Urinary bladder (tissue), 4 donors: ENCODE data around the gene SLC1A2. TPM values are rescaled to one million over a fixed set of nuclear protein-coding genes. Genes with fewer than 3 reads are reported as not detected.
A peak's percentile ranks its signal among the peaks of the same experiment; 100 is the strongest.

Source experiments
- DNase-seq: peaks from one replicate; pipeline ENCODE4 v3.0.0-alpha.2; 2015; ENCODE audit errors: extremely low spot score
- H3K27ac ChIP-seq: one replicate; pipeline ENCODE4 v1.5.1; 2013; ENCODE audit warnings: low read depth, mild to moderate bottlenecking, moderate library complexity
- H3K36me3 ChIP-seq: one replicate; pipeline ENCODE4 v1.6.1; 2013; ENCODE audit warnings: mild to moderate bottlenecking, moderate library complexity; ENCODE audit not compliant: insufficient read depth
- H3K4me1 ChIP-seq: one replicate; pipeline ENCODE4 v1.6.1; 2013; ENCODE audit warnings: mild to moderate bottlenecking, moderate library complexity; ENCODE audit not compliant: insufficient read depth
- H3K4me3 ChIP-seq: one replicate; pipeline ENCODE4 v1.5.1; 2013; ENCODE audit warnings: low read depth, low read length
- WGBS: extraction: QIAGEN DNeasy Blood & Tissue Kit; methylation state at CpG from one replicate; pipeline ENCODE4 v1.1.7; 2013; 5-methylcytosine and 5-hydroxymethylcytosine counted together
- polyA plus RNA-seq: library from polyadenylated mRNA; stranded (reverse); fragments of 200-250 nt; gene quantifications from one replicate; pipeline ENCODE4 v1.2.3, GENCODE V29; 2013
- total RNA-seq: library from RNA; depleted of rRNA; stranded (reverse); fragments of >200 nt; gene quantifications from one replicate; pipeline ENCODE4 v1.2.3, GENCODE V29; 2014
- donor health status: healthy with polysubstance abuse.
- donor health status: healthy.

SLC1A2 gene
- total and polyA plus RNA-seq, 2 donors, result 0.44 to 17.9 TPM

DNA sequence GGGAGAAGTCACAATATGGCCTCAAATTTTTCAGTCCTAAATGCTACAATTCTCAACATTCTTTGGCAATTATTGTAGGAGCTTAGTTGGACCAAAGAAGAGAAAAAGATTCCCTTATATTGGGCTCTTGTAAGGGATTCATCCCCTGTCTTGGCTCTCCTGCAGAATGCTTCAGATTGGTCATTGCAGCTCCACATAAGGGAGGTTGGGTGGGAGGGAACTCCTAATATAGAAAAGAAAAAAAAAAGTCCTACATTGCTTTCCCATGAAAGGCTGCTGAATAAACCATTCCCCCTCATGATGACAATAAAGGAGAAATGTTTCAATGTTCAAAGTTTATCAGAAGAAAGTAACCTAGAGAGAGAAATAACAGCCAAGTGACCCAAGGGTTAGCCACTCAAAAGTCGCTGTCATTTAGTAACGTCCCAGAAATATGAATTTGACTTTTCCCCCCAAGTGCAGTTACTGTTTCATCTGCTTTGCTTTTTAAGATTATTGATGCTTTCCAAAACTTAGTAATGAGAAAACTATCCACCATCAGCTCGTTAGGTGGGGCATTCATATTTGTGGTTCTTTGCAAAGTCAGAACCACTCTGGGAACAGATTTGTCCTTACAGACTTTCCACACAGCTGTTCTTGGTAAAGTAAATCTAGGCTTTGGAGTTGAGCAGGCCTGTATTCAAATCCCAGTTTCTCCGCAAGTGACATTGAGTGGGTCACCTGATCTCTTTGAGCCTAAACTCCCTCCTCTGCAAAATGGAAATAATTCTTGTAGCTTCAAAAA, 5.0 kb upstream of the SLC1A2 start:
- WGBS, result 59% methylated on average over 4 of the region's 4 CpGs

DNA sequence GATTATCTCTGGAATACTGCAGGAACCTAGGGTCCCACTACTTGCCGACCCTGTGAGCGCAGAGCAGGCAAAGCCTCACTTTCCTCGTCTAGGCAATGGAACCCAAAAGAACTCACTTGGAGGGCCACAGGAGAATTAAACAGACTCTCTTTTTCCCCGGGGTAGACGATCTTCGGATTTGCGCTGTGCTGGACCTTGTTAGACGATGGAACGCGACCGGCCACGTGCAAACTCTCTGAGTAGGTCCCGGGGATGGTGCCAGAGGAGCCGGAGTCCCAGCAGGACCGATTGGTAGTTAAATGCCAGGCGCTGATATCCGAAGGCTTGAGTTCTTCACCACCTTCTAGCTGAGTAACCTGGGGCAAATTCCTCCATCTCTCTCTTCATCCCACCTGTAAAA, 1.0 kb upstream of the SLC1A2 start:
- WGBS, result 48% methylated on average over 17 of the region's 17 CpGs
- Histone ChIP-seq H3K36me3 (no peaks in the 10 kb centered on the region), H3K27ac (no peak overlapping the region), H3K4me3 (no peak overlapping the region), H3K4me1 (no peaks in the 10 kb centered on the region)
- DNase-seq, result no peak

More for the DNA sequence above, 5.0 kb upstream of the SLC1A2 start:
- Histone ChIP-seq H3K36me3 (no peaks in the 10 kb centered on the region), H3K27ac (no peak overlapping the region), H3K4me1 (no peaks in the 10 kb centered on the region), H3K4me3 (no peak overlapping the region)
- DNase-seq, result no peak

DNA sequence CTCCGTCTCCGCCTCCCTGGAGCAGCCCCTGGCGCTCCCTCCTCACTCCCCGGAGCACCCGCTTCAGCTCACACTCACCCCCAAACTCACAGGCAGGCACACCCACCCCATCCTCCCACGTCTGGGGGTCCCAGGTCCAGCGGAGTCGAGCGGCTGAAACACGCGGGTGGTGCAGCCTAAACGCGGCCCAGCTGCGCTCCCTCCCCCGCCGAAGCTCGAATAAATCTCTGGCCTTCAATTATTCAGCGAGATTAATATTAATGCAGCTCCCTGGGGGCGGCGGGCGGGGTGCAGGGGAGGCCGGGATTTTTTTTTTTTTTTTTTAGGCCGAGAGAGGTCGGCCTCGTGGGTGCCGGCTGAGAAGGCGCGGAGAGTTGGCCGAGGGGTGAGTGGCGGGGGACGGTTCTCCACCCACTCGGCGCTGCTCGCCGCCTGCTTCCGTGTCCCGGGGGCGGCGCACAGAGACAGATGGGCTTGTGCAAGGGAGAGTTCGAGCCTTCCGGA, 524 bp upstream of the SLC1A2 start:
- no peak for DNase-seq
- no peaks in the 10 kb centered on the region for H3K4me1 ChIP-seq
- H3K27ac ChIP-seq, result no peak overlapping the region
- peak overlapping the region; percentile 43 for H3K4me3 ChIP-seq
- no peaks in the 10 kb centered on the region for H3K36me3 ChIP-seq
- 9% methylated on average over 41 of the region's 41 CpGs for WGBS

DNA sequence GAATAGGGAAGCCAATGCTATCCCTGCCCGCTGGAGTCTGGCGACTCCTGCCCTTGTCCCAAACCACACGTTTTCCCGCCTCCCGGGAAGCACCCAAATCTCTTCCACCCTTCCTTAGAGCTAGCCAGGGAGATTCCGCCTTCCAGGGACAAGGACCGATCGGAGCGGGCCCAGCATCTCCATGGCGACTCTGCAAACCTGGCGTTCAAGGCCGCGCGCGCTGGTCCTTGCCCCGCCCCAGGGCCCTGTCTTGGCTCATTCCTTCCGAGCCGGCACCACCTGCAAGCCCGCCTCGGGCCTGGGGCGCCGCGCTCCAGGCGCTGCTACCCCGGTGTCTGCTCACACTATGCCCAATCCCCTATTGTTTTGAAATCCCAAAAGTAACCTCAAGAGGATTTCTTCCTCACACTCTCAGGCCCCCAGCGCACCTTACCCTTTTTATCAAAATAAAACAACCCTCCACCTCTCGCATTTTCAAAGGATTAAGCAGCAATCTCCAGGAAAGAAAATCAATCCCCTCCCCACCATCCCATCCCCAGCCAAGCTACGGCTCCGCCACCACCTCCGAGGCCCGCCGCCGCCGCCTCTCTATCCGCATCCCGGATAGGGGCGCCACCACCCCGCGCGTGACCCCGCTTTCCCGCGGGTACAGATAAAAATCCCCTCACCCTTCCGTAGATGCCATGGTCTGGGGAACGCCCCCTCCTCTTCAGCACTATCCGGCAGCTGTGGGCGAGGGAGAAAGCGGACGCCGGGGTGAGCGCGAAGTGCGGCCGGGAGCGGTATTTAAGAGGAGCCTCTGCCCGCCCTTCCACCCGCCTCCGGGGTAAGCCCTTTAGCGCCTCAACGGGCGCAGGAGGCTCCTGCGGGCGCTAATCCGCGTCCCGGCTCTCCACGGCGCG, 825 bp downstream of the SLC1A2 start:
- Histone ChIP-seq H3K36me3 (no peaks in the 10 kb centered on the region), H3K27ac (no peak overlapping the region), H3K4me1 (no peaks in the 10 kb centered on the region), H3K4me3 (peak overlapping the region; percentile 43)
- WGBS, result 33% methylated on average over 69 of the region's 69 CpGs
- no peak for DNase-seq

DNA sequence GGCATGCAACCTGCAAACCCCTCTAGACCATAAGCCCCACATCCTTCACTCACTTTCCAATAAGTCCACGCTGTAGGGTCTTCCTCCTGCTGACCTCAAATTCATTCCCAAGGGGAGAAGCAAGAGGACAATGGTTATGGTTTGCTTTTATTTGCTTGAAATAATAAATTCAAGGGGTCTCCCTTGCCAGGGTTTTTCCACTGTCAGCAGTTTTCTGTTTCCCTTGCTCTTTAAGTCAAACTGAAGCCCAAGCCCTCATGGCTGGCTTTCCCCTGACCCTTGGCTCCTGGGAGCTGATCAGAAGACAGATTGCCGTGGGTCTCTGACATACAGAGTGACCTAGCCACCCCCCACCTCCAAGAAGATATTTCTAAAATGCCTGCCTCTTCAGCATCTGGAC, 3.9 kb downstream of the SLC1A2 start:
- Histone ChIP-seq H3K36me3 (no peaks in the 10 kb centered on the region), H3K27ac (no peak overlapping the region), H3K4me1 (no peaks in the 10 kb centered on the region), H3K4me3 (no peak overlapping the region)
- DNase-seq, result no peak
- WGBS, result 78% methylated on average over 2 of the region's 2 CpGs

DNA sequence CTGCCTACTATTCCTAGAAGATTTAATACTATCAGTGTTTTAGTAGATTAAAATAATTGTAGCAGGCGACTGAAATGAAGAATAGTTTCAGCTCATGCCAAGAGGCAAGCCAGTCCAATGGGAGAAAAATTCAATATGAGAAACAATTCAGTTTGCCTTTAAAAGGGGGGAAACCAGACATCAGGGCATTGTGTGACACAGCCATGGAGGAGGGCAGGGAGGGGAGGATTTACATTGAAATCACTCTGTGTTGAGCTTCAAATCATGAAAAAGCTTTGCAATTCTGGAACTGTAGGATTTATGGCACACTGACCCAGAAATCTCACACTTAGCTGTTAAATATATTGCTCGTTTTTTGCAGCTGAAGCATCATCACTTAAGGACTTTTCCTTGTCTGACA, 4.6 kb downstream of the SLC1A2 start:
- 50% methylated on average over 2 of the region's 2 CpGs for WGBS
- no peak for DNase-seq
- H3K4me1 ChIP-seq, result no peaks in the 10 kb centered on the region
- H3K27ac ChIP-seq, result no peak overlapping the region
- no peaks in the 10 kb centered on the region for H3K36me3 ChIP-seq
- no peak overlapping the region for H3K4me3 ChIP-seq

DNA sequence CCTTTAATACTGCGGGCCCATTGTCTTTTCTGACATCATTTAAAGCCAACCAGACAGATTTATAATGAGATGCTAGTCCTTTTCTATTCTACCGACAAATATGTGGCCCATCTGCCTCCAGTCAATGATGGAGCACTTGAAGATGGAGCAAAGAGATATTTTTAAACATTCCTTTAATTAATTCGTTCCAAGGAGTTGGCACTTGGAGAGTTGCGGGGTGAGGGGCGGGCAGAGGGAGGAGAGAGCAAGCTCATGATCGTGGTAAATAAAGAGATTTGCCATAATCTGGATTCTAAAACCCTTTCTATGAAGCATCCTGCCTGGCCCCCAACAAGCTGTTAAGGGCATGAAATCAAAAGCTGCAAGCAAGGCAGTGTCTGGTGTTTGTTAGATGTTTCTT, 5.0 kb downstream of the SLC1A2 start:
- no peak for DNase-seq
- Histone ChIP-seq H3K4me1 (no peaks in the 10 kb centered on the region), H3K36me3 (no peaks in the 10 kb centered on the region), H3K4me3 (no peak overlapping the region), H3K27ac (no peak overlapping the region)
- 74% methylated on average over 6 of the region's 6 CpGs for WGBS

DNA sequence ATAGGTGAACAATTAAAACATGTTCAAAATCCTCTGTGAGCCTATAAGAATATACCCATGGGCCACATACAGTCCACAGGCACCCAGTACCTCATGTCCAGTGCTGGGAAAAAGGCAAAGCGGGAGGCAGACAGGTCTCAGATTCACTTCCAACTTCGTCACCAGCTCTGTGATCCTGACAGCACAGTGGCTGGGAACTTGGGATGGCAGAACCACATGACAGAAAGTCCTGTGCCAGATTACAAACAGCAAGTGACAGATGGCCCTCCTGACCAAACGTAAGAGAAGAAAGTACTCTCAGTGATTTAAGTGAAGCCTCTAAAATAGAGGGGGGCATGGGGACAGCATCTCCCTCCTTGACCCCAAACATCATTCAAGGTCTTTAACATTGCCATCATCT, 5.8 kb downstream of the SLC1A2 start:
- Histone ChIP-seq H3K27ac (no peak overlapping the region), H3K4me1 (no peaks in the 10 kb centered on the region), H3K36me3 (no peaks in the 10 kb centered on the region), H3K4me3 (no peak overlapping the region)
- DNase-seq, result no peak
- 86% methylated on average over 3 of the region's 3 CpGs for WGBS

DNA sequence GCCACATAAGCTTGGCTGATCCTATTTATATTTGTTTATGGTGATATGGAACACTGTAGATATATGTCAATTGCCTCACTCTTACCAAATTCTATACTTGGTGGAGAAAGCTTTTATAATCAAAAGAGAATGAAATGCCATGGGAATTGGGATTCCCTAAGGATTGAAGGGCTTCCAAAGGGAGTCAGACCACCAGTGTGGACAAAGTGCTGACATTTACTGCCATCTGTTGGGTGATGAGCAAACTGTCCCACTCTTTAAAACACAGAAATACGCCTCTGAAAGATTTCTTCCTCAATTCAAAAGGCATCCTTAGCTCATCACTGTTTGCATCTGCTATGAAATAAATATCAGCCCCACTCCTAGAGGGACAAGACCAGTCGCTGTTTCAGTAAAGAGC, 7.1 kb downstream of the SLC1A2 start:
- 65% methylated on average over 2 of the region's 2 CpGs for WGBS
- Histone ChIP-seq H3K4me1 (no peaks in the 10 kb centered on the region), H3K4me3 (no peak overlapping the region), H3K27ac (no peak overlapping the region), H3K36me3 (no peaks in the 10 kb centered on the region)
- no peak for DNase-seq

DNA sequence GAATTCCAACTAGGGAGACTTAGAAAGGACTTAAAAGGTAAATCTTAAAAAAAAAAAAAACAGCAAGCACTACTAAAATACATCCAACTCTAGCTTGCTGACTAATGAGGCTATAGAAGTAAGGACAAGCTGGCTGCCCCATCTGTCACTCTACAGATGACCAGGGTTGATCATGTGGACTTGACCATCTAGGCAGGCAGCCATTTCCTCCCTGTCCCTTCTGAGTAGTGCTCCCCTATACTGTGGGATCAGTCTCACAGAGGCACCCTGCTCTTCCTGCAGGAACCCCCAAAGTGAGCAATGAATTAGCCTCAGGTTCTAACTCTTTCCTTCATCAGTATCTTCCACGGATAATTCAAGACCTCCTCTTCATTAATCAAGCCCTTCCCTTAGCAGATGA, 12.3 kb downstream of the SLC1A2 start:
- Histone ChIP-seq H3K36me3 (no peaks in the 10 kb centered on the region), H3K4me1 (no peaks in the 10 kb centered on the region), H3K4me3 (no peak overlapping the region), H3K27ac (no peak overlapping the region)
- no peak for DNase-seq
- 90% methylated on average over 1 of the region's 1 CpG for WGBS

DNA sequence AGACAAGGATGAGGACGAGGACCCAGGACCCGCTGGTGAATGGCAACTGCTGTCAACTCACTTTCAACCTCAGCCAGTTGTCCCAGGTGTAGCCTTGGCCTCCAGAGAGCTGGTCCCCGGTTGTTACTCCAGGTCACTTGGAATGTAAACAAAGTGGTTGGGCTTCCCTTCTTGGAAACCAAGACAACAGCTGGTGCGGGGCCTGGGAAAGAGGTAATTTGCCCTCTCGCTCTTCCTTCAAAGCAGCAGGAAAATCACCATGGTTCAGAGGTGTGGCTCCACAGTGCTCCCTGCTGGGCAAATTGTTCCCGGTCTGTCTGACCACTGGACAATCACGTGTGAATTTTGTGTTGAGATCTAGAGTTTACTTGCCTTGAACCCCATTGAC, 15.0 kb downstream of the SLC1A2 start:
- Histone ChIP-seq H3K4me3 (no peak overlapping the region), H3K36me3 (no peaks in the 10 kb centered on the region), H3K4me1 (no peaks in the 10 kb centered on the region), H3K27ac (no peak overlapping the region)
- 63% methylated on average over 7 of the region's 7 CpGs for WGBS
- DNase-seq, result no peak

DNA sequence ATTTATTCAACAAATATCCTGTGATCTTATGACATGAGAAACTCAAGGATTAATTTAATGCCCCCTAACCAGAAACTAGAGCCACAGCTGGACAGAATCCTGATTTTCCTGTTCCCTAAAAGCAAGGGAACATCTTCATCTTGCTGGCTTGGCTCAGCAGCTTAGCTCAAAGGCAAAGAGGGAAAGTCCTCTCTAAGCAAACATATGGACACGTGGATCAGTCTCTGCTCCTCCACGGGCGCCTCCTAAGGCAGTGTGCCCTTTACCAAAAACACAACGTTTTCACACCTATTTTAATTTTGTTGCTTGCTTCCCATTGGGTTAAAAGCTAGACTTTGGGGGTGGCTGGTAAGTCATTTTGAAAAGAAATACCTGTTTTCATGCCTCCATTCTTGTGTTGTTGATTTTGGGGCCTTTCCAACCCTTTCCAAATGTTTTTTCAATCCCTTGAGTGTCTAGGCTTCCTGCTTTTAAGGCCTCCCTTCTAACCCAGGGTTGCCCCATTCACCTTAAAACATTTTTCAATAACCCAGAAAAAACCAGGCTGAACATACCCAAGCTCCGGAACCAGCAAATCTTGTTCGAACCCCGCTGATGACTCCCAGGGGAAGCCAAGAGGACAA, 15.5 kb downstream of the SLC1A2 start:
- no peak overlapping the region for H3K27ac ChIP-seq
- 90% methylated on average over 7 of the region's 7 CpGs for WGBS
- H3K4me3 ChIP-seq, result no peak overlapping the region
- no peak for DNase-seq
- no peaks in the 10 kb centered on the region for H3K4me1 ChIP-seq
- no peaks in the 10 kb centered on the region for H3K36me3 ChIP-seq

DNA sequence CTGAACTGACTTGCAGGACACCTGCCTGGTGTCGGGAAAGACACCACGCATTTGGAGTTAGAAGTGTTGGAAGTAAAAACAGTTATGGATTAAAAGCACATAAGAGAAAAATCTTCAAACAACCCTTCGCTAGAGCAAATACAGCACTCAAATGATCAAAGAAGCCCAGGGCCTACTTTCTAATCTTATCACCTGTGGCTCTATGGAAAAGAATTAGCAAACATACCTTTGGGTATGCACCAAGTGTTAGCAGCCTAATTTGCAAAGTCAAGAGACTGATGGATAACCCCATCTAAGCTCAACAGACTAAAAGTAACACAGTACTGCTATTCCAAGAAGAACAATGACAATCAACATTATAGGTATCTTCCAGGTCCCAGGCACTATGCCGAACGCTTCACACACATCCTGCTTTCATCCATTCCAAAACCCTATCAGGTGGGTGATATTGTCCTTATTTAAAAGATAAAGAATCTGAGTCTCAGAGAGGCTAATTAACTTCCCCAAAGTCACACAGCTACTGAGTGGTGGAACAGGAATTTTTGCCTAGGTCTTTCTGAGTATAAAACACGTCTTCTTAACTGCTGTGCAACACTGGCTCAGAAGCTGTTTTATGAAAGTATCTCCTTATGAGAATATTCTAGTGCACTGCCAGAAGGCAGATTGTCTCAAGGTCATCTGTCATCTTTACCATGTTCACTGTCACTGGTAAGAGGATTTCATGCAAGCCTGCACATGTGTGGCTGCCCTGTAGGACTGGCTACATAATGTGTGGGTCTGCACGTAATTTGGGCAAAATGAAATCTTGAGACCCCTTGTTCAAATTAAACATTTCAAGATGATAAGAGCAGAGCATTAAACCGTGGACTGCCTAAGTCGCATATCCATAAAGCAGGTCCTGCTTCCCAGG, 16.4 kb downstream of the SLC1A2 start:
- WGBS, result 80% methylated on average over 9 of the region's 9 CpGs

More for the DNA sequence above, 16.4 kb downstream of the SLC1A2 start:
- H3K36me3 ChIP-seq, result no peaks in the 10 kb centered on the region
- no peak overlapping the region for H3K27ac ChIP-seq
- no peaks in the 10 kb centered on the region for H3K4me1 ChIP-seq
- no peak overlapping the region for H3K4me3 ChIP-seq
- DNase-seq, result no peak
